Urothelium cell line (cell line): ENCODE measurements around the gene SCUBE3.

Experiments
- DNase-seq: peaks from one replicate; pipeline ENCODE4 v3.0.0; 2011; ENCODE audit warnings: low spot score, mixed read lengths
- FAIRE-seq: peaks from 2 replicates; lab custom pipeline; 2011; peaks lifted over from hg19 to GRCh38; lab: Jason Lieb, UNC

The SCUBE3 gene

DNA sequence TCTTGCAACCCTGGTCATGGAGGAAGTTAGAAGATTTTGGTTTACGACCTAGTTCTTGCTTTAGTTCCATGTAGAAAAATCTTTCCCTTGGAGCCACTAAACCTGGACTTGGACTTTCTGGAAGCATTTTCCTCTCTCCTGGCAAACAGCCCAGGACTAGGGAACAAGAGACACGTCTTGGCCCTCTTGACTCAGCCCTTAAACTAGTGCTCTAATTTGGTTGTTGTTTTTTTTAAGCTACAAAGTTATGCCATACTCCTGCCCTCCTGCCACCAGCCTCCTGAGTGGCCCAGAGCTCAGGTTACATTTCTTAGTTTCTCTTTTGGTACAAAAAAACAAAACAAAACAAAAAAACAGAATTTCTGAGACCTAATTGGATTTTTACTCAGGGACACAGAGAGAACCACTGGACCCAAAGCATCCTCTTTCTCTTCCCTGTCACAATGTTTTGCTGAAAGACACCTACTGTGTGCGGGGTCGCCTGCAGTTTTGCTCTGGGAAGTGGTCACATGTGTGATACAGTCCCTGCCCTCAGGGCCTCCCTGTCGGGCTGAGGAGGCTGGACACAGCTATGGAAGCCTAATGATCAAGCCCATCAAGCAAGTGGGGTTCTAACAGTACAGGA lies 32.3 kb upstream of the SCUBE3 start:
- FAIRE-seq: no peak
- peak; percentile 41 for DNase-seq

DNA sequence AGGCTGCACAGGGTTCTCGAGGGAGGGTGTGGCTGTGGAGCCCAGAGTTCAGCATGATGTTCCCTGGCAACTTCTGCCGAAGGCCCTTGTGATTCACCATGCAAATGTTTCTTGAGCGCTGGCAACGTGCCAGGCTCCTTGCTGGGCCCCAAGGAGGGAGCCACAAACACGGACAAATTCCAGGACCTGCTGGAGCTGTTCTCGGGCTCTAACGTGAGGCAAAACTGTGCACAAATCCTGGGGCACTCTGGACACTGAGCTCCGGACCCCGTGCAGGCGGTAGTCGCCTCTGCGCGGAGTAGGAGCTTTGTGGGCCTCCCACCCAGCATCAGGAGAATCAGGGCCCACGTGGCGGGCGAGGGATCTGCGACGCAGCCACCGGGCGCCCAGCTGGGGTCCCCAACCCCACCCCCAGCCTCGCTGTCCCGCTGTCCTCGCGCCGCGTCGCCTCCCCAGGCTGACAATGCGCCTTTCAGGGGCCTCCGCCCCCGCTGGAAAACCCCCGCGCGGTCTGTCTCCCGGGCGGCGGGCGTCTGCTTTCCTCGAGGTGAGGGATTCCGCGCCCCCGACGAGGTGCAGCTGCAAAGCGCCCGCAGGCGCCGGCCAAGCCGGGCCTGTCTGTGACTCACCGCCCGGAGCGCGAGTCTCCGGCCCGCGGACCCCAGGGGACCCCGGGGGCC lies 31.7 kb upstream of the SCUBE3 start:
- FAIRE-seq (no peak), DNase-seq (peak; percentile 58)

DNA sequence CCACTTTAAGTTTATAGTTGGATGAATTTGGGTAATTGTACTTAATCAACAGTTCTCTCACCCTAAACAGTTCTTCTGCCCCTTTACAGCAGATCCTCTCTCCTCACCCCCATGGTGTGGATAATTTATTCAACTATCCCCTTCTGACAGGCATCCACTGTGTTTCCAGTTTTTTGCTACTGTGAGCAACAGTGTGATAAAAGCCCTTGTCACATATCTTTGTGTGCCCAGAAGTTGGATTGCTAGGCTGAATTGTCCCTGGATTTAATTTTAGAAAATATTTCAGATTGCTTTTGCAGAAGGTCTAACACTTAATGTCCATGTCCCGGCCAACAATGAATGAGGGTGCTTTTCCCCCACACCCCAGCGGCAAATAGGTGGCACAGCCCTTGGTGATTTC lies 30.5 kb upstream of the SCUBE3 start:
- FAIRE-seq (no peak), DNase-seq (no peak)

DNA sequence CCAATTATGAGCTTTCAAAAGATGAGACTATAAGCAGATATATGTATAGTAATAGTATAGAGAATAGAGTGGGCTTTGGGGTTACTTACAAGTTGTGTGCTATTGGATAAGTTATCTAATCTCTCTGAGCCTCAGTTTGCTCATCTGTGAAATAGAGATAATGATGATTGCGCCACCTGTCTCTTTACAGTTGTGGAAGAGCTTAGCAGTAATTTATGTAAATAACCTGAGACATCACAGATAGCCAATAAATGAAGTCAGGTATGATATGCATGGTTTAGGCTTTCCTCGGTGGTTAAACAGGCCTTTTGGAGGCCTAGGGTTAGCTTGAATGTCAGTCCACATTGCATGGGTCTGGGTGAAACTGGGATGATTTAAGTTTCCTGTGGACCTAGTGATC lies 29.8 kb upstream of the SCUBE3 start:
- no peak for DNase-seq
- FAIRE-seq: no peak

DNA sequence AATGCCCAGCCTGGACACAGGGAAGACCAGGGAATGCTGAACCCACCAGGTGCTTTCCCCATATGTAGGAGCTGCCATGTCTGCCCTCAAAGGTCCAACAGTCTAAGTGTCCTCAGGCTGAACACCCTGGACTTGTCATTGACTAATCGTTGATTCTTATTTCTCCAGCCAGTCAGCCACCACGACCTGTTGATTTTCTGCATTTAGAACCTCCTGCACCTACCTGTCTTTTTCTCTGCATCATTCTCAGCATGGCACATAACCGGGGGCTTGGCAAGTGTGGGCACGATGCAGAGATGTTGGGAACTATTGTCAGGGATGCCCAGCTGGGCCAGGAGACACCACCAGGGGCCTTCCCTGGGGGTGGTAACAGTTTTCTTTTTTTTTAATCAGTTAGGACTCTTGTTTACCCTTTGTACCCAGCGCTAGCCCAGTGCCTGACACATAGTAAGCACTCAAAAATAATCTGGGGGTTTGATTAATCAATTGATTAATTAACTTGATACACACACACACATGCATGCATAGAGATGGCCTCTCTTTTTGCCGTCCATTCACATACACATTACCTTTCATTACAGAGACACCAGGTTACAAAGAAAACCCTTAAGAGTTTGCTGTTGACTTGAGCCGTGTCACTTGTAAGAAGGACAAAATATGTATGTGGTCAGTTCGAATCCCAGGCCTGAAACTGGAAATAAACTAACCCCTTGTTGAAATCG lies 29.0 kb upstream of the SCUBE3 start:
- DNase-seq (no peak), FAIRE-seq (no peak)

DNA sequence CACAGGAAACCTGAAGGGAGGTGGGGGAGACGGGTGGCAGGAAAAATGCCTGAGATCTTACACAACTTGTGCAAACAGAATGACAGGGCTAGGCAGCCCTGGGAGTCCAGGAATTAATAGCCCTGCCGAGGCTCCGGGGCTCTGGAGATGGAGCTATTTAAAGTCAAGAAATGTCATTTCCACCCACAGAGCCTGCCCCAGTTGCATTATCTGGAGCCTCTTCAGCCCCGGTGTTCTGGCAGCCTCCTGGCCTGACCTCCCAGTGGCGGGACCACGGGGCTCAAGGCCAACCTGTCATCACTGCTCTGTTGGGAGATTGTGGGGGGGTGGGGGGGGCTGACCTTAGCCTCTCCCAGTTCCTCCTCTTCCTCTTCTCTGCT lies 28.5 kb upstream of the SCUBE3 start:
- FAIRE-seq (no peak), DNase-seq (peak; percentile 64)

DNA sequence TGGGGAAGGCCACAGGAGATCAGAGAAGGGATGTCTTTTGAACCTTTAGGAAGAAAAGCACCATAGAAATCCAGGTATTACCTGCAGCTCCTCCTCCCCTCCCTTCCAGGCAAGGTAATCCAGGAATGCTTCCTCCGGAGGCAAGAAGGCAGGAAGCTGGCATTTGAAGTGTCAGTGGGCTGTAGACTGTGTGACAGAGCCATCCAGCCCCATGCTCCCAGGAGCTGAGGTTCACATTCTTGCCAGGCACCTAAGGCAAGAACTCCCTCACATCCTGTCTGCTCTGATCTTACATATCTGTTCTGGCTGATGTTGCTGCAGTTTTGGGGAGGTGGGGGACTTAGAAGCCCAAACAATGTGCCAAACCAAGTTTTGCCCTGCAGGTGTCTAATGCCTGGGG lies 27.8 kb upstream of the SCUBE3 start:
- no peak for DNase-seq
- no peak for FAIRE-seq

DNA sequence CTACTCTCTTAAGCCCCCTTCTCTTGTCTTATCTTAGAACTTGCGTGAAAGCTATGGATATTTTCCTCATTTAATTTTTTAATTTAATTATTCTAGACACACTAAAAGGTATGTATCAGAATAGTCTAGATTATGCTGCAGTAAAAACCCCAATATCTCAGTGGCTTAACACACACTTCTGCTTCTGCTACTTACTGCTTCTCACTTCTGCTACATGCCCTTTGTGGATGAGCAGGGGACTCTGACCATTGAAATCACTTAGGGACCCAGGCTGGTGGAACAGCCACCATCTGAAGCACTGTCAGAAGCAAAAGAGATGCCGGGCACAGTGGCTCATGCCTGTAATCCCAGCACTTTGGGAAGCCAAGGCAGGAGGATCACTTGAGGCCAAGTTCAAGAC lies 27.2 kb upstream of the SCUBE3 start:
- no peak for FAIRE-seq
- no peak for DNase-seq

DNA sequence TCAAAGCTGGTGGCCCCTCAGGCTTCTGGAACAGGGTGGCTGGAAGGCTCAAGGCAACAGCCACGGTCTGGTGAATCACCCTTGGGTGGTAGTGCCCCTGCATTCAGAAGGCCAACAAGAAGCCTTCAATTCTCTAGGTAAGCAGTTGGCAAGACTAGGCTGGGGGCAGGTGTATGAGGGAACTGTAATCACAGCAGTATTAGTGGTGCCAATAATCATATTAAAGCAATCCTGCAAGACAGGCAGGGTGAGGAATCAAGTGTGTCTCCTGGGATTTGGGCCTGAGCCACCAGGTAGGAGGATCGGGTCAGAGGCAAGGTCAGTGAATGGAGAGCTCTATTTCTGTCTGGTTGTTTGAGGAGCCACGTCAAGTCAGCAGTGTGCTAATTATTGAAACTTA lies 24.9 kb upstream of the SCUBE3 start:
- DNase-seq: no peak
- FAIRE-seq: no peak

DNA sequence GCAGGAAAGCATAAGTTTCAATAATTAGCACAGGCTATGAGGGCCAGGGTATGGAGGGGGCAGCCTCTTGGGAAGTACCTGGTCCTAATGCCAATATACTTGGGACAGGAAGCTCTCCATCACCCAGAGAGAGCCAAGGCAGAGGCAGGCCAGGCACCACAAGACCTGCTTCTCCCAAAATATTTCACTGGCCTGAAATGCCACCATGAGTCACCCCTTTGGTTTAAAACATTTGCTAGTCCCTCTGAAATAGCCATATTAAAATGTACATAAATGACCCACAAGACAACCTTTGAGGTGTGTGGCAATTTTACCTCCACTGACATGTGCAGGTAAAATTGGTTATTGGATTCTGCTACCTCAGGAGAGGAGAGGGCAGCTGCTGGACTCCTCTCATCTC lies 23.4 kb upstream of the SCUBE3 start:
- no peak for DNase-seq

DNA sequence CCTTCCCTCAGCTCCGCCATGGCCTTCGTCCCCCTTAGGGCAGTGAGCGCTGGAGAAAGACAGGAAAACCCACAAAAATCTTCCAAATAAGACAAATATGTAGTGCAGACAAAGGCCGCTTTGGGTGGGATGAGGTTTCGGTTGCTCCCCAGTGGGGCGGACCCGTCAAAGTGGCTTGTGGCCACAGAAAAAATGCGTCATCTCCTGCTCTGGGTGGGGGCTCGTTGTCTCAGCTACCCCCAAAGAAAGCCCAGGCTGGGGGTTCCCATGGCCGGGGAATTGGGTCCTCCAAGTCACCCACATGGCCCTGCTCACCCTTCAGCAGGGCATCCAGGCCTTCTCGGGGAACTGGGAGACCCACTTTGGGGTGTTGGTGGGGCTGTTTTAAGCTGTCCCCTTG lies 21.9 kb upstream of the SCUBE3 start:
- FAIRE-seq: no peak

More for the DNA sequence above, 23.4 kb upstream of the SCUBE3 start:
- no peak for FAIRE-seq

DNA sequence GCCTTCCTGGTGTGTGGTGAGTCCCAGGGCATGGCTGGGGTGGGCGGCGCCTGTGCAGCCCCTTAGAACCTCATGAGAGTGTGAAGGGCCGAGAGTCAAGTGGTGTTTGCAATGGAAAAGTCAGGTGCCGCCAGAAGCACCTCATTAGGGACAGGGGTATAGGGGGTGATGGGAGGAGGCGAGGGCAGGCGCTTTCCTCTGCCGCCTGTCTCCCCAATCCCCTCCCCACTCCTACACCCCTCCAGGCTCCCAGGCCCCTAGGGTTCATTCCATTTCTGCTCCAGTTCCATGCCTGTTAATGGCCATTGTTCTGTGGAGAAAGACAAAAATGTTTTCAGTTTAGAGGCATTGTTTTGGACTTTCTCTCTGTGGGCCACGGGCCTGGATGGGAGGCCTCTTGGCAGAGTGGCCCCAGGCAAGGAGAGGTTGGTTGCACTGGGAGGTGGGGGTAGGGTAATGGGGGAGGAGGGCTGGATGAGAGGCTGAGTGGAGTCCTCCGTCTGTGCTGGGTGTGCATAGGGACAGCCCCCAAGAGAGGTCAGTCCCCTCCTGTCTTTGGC lies 21.4 kb upstream of the SCUBE3 start:
- DNase-seq: no peak
- no peak for FAIRE-seq

More for the DNA sequence above, 21.9 kb upstream of the SCUBE3 start:
- no peak for DNase-seq

DNA sequence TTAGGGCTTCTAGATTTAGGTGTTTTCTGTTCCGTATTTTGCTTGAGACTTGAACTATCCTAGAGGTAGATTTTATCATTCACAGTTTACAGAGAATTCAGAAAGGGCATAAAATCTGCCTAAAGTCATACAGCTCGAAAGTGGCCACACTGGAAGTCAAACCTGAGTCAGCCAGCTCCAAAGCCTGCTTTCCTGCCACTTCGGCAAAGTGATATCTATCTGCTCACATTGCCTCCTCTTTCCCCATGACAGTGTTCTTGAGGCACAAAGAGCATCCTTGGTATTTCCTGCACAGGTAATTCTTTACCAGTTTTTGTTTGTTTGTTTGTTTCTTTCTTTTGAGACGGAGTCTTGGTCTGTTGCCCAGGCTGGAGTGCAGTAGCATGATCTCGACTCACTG lies 19.4 kb upstream of the SCUBE3 start:
- DNase-seq: no peak
- FAIRE-seq: no peak

DNA sequence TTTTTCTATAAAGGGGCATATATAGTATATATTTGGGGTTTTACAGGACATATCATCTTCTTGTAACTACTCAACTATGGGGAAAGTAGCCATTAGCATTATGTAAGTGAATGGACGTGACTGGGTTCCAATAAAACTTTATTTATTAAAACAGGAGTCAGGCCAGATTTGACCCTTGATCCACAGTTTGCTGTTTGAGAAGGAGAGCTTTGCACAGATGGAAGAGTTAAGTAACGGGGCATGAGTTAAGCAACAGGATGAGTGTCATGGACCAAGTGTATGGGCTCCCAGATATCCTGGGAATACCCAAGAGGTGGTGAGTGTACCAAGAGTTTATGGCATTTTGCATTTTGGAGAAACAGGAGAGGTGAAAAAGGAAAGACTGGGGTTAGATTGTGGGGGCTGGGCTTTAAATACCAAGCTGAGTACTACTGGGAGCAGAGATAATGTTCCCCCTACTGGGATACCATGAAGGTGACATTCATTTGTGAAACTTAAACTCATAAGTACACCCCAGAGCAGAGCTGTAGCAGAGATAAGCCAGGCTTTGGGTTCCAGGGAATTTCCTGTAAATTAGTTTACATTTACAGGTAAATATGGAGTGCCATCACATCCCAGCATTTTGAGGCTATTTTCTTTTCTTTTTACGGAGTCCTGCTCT lies 18.5 kb upstream of the SCUBE3 start:
- FAIRE-seq (no peak), DNase-seq (no peak)

DNA sequence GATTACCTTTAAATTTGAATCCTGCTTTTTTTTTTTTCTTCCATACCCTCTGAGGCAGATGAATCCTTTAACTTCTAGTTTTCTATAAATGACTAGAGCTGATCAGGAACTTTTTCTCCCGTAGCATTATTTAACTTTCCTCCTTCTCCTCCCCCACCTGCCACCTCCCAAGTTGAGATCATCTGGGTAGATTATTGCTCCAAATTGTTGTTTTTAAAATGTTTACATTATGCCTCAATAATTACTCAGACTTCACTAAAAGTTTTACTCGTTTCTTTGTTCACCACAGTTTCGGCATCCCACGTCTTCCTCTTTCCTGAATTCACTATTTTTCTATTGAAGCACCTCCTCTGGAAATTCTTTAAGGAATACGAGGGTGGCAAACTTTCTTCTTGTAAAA lies 16.6 kb upstream of the SCUBE3 start:
- DNase-seq: no peak
- FAIRE-seq: no peak

DNA sequence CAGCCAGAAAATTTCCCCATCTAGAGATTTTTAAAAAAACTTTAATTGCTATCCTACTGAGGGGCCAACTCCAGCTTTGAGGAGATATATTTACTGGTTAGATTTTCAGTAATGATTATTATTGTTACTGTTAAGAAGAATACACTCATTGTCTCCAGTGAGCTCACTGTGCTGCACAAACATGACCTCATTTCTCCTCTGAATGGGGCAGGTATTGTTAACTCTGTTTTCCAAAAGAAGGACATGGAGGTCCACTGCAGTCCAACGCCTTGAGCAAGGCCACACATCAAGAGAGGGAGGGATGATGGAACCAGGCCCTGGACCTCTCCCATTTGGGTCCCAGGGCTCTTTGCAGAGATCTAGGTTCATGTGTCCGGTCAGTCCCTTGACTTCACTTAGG lies 13.9 kb upstream of the SCUBE3 start:
- FAIRE-seq (no peak), DNase-seq (no peak)

DNA sequence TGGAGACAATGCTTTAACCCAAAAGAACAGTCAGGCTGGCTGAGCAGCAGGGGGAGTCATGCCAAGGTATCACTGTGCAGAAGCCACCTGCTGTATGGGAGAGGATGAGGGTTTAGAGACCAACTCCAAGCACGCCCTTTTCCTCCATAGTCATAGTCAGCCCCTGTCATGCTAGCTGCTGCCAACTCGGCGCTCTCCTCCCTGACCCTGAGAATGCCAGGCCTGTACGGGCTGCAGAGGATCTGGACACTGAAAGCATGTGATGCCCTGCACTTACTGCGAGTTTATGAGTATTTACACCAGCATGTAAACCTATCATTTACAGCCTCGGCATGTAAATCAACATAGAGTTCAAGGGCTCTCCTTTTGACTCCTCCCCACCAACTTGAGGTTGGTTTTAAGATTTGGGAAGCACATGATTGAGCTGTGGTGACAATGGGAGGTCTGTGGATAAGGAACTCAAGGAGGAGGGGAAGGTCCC lies 11.7 kb upstream of the SCUBE3 start:
- FAIRE-seq (no peak), DNase-seq (no peak)

DNA sequence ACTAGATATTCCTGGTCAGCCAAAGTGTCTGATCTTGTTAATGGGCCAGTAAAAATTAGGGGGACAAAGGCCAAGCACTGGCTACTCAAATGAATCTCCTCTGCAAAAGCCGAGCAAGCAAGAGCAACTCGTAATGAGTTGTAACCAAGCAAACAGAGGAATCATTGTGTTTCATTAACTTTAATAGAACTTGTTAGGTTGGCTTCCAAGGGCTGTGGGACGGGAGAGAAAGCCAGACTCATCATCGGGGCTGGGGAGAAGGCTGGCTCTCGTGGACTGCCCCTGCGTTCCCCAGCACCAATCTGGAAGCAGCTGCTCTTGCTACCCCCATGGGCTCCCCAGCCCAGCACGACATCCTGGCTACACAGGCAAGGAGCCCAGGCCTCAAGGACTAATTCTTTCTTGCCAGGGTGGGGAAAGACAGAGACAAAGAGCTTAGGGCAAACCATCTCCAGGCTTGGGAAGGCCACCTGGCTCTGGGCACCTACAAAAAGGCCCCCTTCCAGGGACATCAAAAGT lies 10.5 kb upstream of the SCUBE3 start:
- DNase-seq (no peak), FAIRE-seq (no peak)

DNA sequence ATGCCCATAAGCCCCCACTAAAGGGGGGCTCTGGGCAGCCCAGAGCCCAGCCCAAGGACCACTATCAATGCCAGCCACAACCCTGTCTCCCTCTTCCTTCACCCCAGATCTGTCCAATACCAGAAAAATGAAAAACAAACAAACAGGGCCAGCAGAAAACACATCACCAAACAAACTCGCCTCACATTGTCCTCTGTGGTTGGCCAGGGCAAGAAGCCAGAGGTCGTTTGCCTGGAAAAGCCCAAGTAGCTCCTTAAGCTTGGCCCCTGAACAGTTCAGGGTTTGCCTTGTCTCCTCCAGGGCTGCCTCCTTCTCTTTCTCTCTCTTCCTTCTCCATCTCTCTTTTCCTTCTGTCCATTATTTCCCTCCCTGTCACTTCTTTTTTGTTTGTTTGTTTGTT lies 10.1 kb upstream of the SCUBE3 start:
- DNase-seq (no peak), FAIRE-seq (no peak)

DNA sequence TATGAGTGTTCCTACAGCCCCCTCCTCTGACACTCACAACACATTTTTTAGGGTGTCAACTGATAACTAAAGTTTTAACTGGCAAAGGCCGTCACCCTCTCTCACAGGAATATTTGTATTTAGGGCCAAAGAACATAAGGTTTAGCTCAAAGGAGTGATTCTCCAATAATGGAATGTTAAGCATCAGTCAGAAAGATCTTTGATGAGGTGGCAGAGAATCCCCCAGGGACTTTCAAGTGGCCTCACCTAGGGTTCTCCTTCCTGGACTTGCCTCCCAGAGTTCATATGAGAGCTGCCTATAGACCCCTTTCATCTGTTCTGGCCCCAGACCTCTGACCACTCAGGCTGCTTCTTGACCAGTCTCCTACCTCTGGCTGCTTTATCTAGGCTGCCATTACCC lies 7.4 kb upstream of the SCUBE3 start:
- no peak for DNase-seq
- no peak for FAIRE-seq

DNA sequence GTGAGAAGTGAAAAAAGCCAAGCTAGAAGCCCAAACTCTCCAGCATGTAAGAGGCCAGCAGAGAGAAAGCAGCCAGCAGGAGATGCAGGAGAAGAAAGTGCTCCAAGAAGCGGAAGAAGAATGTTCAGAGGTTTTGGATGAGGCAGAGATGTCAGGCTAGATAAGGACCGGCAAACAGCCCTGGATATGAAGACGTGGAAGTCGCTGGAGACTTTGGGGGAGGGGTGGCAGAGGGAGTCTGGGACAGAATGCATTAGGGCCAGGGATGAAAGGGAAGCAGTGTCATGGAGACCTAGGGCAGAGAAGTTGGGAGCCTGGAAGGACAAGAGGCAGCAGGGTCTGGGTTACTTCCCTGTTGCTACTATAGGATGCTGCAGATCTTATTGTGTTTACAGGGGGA lies 5.3 kb upstream of the SCUBE3 start:
- no peak for DNase-seq
- FAIRE-seq: no peak
